Astrocyte of the hippocampus (primary cell): Measurements from ENCODE around the gene ZNF423.
"Not testable (repeated sequence)": the region's sequence is repeated elsewhere in the genome, so short reads cannot be mapped to it uniquely, and the experiment has no call there.

ENCODE experiments used
- DNase-seq: peaks from one replicate; pipeline ENCODE4 v3.0.0; 2011; ENCODE audit warnings: low read depth, low spot score

The ZNF423 gene

GRCh38 chr16:49697631-49698452, 158.1 kb downstream of the ZNF423 start:
- DNase-seq = peak; percentile 15

- DNase-seq = peak; percentile 46
Measured at GRCh38 chr16:49696414-49697101, 159.4 kb downstream of the ZNF423 start.

DNA sequence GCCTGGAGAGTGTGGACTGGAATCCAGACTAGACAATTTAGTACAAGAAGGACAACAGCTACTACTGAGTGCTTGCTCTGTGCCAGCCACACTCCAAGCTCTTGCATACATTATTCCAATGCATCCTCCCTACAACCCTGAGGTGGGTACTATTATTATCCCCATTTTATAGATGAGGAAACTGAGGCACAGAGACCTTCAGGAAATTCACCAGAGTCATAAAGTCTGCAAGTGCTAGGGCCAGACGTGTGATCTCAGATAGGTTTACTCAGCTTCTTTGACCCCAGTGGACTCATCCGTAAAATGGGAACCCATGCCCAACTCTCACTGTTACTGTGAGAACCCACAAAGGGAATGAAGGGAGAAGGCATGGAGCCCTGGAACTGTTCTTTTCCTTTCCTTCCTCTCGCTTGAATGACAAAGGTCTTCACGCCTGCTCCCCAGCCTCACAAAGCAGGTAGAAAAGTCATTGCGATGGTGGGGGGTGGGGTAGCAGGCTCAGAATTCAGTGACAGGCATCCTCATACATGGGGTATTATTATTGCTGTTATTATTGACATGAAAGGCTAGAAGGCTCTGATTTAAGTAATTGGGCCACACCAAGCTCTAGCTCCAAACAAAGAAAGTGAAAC, 160.0 kb downstream of the ZNF423 start:
- DNase-seq = no peak

DNA sequence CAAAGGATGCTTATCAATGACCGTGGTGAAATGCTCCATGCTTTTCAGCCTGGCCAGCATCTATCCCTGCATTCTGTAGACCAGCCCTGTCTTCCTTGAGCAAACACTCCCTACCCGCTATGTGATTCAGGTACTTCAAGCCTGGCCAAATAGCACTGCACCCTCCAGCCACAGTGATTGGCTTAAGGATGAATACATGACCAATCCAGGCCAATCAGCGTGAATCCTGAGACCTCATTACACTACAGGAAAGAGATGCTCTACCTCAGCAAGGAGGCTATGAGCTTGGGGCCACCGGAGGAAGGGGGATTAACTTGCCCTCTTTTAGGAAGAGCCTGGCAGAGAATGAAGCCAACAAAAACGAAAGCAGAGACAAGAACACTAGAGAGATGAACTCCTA, 162.5 kb downstream of the ZNF423 start:
- DNase-seq = no peak

GRCh38 chr16:49690778-49691177, 165.1 kb downstream of the ZNF423 start:
- no peak for DNase-seq

DNA sequence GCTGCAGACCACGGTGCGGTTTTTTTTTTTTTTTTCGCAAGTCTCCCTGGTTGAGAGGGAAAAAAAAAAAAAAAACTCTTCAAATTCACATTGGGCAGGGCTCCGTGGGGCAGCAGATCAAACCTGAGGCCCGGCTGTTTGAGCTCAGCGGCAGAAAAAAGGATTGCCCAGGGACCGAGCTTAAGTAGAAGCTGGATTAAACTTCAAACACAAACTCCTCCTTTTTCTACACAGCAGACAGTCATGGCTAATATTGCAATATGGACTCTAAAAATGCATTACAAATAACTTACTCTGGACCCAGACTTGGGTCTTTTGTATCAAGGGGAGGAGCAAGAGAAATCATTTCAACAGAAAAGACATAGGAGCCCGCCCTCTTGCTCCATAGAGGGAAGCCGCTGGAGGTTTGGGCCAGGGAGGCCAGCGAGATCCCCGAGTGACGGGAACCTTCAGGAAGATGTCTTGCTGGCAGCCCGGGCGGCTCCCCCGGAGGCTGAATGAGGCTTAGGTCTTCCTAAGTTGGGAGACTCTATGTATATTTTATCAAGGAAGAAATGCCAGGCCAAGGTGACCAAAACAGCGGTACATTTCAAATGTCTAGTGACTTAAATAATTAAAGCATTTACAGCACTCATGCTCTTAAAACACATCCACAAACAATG, 167.7 kb downstream of the ZNF423 start:
- DNase-seq = no peak

- no peak for DNase-seq
Measured at GRCh38 chr16:49687476-49688002, 168.4 kb downstream of the ZNF423 start.

DNA sequence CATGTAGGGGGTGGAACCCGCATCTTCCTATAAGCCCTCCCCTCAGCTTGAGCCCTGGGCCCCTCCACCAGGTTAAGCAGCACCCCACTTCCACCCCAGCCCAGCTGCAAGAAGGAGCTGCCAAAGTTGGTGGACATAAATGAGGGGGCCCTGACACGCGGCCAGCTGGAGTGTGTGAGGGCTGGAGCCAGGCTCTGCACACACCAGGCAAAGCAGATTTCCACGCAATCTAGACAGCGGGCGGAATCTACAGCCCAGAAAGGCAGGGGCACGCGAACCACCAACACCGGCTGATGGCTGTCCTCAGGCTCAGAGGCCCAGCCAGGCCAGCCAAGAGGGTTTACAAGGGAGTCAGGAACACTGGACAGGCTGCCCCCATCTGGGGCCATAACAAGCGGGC, 171.2 kb downstream of the ZNF423 start:
- no peak for DNase-seq

DNA sequence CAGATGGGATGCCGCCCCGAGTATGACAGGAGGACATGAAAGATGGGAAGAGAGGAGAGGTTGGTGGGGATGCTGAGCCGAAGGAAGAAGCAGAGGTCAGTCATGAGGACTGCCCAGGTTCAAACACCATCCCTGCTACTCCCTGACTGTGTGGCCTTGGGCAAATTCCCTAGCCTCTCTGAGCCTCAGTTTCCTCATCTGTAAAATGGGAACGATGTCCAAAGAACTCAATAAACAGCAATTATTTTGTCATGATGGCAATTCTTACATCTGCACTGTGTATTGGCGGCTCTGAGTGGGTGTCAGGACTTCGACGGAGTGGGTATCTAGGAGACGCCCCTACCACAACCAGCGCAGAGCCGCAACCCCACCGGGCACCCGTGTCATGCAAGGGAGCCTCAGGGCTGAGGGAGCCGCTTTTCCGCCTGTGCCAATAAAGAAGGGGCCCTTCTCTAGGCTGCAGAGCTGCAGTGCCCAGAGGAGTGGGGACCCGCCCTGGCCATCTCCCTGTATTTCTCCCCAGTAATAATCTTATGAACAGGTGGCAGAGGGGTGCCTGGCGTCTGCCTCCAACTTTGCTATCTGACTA, 173.2 kb downstream of the ZNF423 start:
- no peak for DNase-seq

- DNase-seq = no peak
Measured at GRCh38 chr16:49681217-49681883, 174.6 kb downstream of the ZNF423 start.

- DNase-seq = no peak
Measured at GRCh38 chr16:49679095-49679494, 176.8 kb downstream of the ZNF423 start.

DNA sequence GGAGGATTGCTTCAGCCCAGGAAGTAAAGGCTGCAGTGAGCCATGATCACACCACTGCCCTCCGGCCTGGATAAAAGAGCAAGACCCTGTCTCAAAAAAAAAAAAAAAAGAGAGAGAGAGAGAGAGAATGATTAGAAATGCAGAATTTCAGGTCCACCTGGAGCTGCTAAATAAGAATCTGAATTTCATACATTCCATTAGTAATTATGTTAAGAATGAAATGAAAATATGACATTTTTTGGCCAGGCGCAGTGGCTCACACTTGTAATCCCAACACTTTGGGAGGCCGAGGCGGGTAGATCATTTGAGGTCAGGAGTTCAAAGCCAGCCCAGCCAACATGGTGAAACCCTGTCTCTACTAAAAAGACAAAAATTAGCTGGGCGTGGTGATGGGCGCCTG, 178.3 kb downstream of the ZNF423 start:
- DNase-seq = not testable (repeated sequence)

- no peak for DNase-seq
Measured at GRCh38 chr16:49675413-49675812, 180.5 kb downstream of the ZNF423 start.

- no peak for DNase-seq
Measured at GRCh38 chr16:49674990-49675389, 180.9 kb downstream of the ZNF423 start.

- no peak for DNase-seq
Measured at GRCh38 chr16:49674351-49674851, 181.5 kb downstream of the ZNF423 start.

GRCh38 chr16:49673442-49673841, 182.5 kb downstream of the ZNF423 start:
- no peak for DNase-seq

DNA sequence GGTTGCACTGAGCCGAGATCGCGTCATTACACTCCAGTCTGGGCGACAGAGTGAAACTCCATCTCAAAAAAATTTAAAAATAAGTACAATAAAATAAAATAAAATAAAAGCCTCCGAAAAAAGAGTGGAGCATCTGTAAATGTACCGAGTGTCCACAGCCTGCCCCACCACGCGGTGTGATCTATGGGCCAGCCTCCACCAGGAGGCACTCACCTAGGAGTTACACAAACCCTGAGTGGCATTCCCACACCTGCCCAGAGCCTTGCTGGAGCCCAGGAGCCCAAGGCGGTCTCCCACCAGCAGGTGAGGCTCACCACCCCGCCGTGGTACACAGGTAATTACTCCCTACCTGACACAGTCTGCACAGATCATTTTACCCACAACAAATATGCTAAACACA, 183.2 kb downstream of the ZNF423 start:
- DNase-seq = no peak

DNA sequence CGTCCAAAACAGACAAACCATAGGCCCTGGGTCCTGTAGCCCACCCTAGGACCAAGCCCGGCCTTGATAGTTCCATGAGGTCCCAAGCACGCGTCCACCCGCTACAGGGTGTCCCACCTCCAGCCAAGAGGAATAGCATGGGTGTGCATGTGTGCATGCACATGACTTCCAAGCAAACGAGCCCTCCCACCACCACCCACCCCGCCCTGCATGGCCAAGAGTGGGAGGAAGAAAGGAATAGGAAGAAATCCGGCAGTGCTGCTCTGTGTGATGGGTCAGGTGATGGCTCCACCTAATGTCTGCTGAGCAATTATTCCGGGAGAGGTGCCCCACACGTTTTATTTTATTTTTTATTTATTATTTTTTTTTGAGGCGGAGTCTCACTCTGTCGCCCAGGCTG, 184.6 kb downstream of the ZNF423 start:
- DNase-seq = no peak

DNA sequence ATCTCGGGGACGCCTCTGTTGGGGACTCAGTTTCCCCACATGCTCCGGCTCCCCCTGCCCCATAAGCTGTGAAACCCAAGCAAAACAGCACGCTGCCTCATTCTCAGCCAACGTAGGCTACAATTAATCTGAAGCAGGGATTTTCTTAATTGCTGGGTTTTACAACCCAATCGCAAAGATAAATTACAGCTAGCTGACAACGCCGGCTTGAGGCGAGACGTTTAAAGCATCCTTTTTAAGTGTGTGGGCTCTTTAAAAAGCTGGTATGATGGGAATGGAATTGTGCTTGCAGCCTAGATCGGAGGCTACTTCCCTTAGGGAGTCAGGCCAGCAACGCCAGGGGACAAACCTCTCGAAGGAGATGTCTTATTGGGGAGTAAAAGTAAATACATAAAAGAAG, 185.3 kb downstream of the ZNF423 start:
- DNase-seq = no peak

GRCh38 chr16:49665482-49666230, 190.3 kb downstream of the ZNF423 start:
- no peak for DNase-seq
